HepG2 (cell line): Measurements from ENCODE around the gene PIM3. TPM values are rescaled to one million over a fixed set of nuclear protein-coding genes. Genes with fewer than 3 reads are reported as not detected.

Source experiments
- microRNA-seq: library from miRNA; unstranded; fragments of <30 nt; microRNA quantifications from one replicate; pipeline ENCODE4, GENCODE V29; 2020
- polyA plus RNA-seq, 8 experiments: library from polyadenylated mRNA; depleted of rRNA in 3 of 8; stranded (reverse) in 7 of 8; unstranded in 1 of 8; fragments of >200 nt; fragmentation: Illumina TruSeq in 4 of 8; extraction: Trizol in 4 of 8; gene quantifications; 2 replicates each; pipeline versions ENCODE4 v1.2.1 to v1.2.3, GENCODE V29; 2011 to 2016; ENCODE audit warnings: low read depth in 4 of 8, missing spikeins in 1 of 8, mixed read lengths in 1 of 8; ENCODE audit not compliant: insufficient read depth in 1 of 8
- small RNA-seq, 3 experiments: library from RNA; depleted of rRNA; stranded (forward); fragments of <200 nt; gene quantifications; one replicate each; pipeline ENCODE3, GENCODE V24; 2012; ENCODE audit warnings: low read depth in 2 of 3, low replicate concordance in 1 of 3; ENCODE audit not compliant: insufficient read length in 3 of 3, insufficient read depth in 2 of 3
- total RNA-seq, 5 experiments: library from RNA; depleted of rRNA; stranded (reverse); fragments of >200 nt; fragmentation: Illumina TruSeq; extraction: Trizol; gene quantifications; 2 replicates each; pipeline ENCODE4 v1.2.3, GENCODE V29; 2016; ENCODE audit warnings: low read depth in 1 of 5

Gene PIM3
- total and polyA plus RNA-seq, 2 of the 13 experiments (the other 11 are each of a cell fraction or from before 2014, with no cell fraction given), result 21.6 to 31.2 TPM

Small RNA genes lying within 50 kb of the gene (microRNA-seq; reads per million reads assigned to microRNA genes)
- 0.51 reads per million for gene MIR6821

Small RNA genes lying within 50 kb of the gene (small RNA-seq; reads per million reads assigned to genes)
- gene MIR6821, result 0 to 2.9 (median 0) reads per million in 3 experiments

Other genes with a start within 250 kb of the PIM3 start
- 6.6 and 12.0 TPM in 2 replicates for gene BRD1, start 132.9 kb upstream of the PIM3 start, total RNA-seq (2016; rRNA removed; fragmentation: Illumina TruSeq; extraction: Trizol)
- gene BRD1, start 132.9 kb upstream of the PIM3 start, polyA plus RNA-seq (2011; rRNA removed), result 5.1 and 6.4 TPM in 2 replicates
- 9.6 and 11.9 TPM in 2 replicates for gene ZBED4, start 106.9 kb upstream of the PIM3 start, total RNA-seq (2016; rRNA removed; fragmentation: Illumina TruSeq; extraction: Trizol)
- gene ZBED4, start 106.9 kb upstream of the PIM3 start, polyA plus RNA-seq (2011; rRNA removed), result 5.4 and 6.0 TPM in 2 replicates
- 6.6 and 15.8 TPM in 2 replicates for gene ALG12, start 42.3 kb upstream of the PIM3 start, total RNA-seq (2016; rRNA removed; fragmentation: Illumina TruSeq; extraction: Trizol)
- 7.8 and 9.5 TPM in 2 replicates for gene ALG12, start 42.3 kb upstream of the PIM3 start, polyA plus RNA-seq (2011; rRNA removed)
- 19.6 and 44.7 TPM in 2 replicates for gene CRELD2, start 42.1 kb upstream of the PIM3 start, total RNA-seq (2016; rRNA removed; fragmentation: Illumina TruSeq; extraction: Trizol)
- 17.2 and 20.2 TPM in 2 replicates for gene CRELD2, start 42.1 kb upstream of the PIM3 start, polyA plus RNA-seq (2011; rRNA removed)
- gene IL17REL, start 52.0 kb downstream of the PIM3 start, total RNA-seq (2016; rRNA removed; fragmentation: Illumina TruSeq; extraction: Trizol), result not detected in 2 replicates
- gene IL17REL, start 52.0 kb downstream of the PIM3 start, polyA plus RNA-seq (2011; rRNA removed), result not detected in 2 replicates
- not detected in 2 replicates for gene TTLL8, start 97.5 kb downstream of the PIM3 start, total RNA-seq (2016; rRNA removed; fragmentation: Illumina TruSeq; extraction: Trizol)
- gene TTLL8, start 97.5 kb downstream of the PIM3 start, polyA plus RNA-seq (2011; rRNA removed), result not detected in 2 replicates
- gene MLC1, start 124.7 kb downstream of the PIM3 start, total RNA-seq (2016; rRNA removed; fragmentation: Illumina TruSeq; extraction: Trizol), result not detected in 2 replicates
- gene MLC1, start 124.7 kb downstream of the PIM3 start, polyA plus RNA-seq (2011; rRNA removed), result not detected in 2 replicates
- gene MOV10L1, start 129.2 kb downstream of the PIM3 start, total RNA-seq (2016; rRNA removed; fragmentation: Illumina TruSeq; extraction: Trizol), result 0.11 TPM in 1 of 2 replicates, not detected in the other
- 0.12 and 0.31 TPM in 2 replicates for gene MOV10L1, start 129.2 kb downstream of the PIM3 start, polyA plus RNA-seq (2011; rRNA removed)
- 0.15 and 0.58 TPM in 2 replicates for gene PANX2, start 210.0 kb downstream of the PIM3 start, total RNA-seq (2016; rRNA removed; fragmentation: Illumina TruSeq; extraction: Trizol)
- 1.1 TPM in 2 replicates for gene PANX2, start 210.0 kb downstream of the PIM3 start, polyA plus RNA-seq (2011; rRNA removed)
- gene TRABD, start 225.1 kb downstream of the PIM3 start, total RNA-seq (2016; rRNA removed; fragmentation: Illumina TruSeq; extraction: Trizol), result 16.2 and 21.5 TPM in 2 replicates
- 28.9 and 36.8 TPM in 2 replicates for gene TRABD, start 225.1 kb downstream of the PIM3 start, polyA plus RNA-seq (2011; rRNA removed)
- 12.5 and 19.0 TPM in 2 replicates for gene SELENOO, start 240.2 kb downstream of the PIM3 start, total RNA-seq (2016; rRNA removed; fragmentation: Illumina TruSeq; extraction: Trizol)
- gene SELENOO, start 240.2 kb downstream of the PIM3 start, polyA plus RNA-seq (2011; rRNA removed), result 14.4 and 18.7 TPM in 2 replicates